Measurements from ENCODE around the gene ALPK1.

The ALPK1 gene

GRCh38 chr4:112318239-112319142, 21.3 kb downstream of the ALPK1 start:
- no peak overlapping the region for H4K8ac ChIP-seq (ENCODE audit: low read length)
- H2BK5ac ChIP-seq (ENCODE audit: low read depth, low read length, poor library complexity, severe bottlenecking) = no peak overlapping the region
- H3K9me3 ChIP-seq (ENCODE audit: control insufficient read depth, low read length) = no peaks in the 10 kb centered on the region
- H3K9ac ChIP-seq (ENCODE audit: low read length) = no peak overlapping the region
- peak overlapping the region in 1 of 2 experiments; percentile 51 for H3K4ac ChIP-seq (ENCODE audit: low read depth in 1 of 2, low read length in 2 of 2)
- H4K91ac ChIP-seq (ENCODE audit: low read length) = no peak overlapping the region
- no peak overlapping the region for H2BK120ac ChIP-seq (ENCODE audit: low read depth, low read length)
- H3K14ac ChIP-seq (ENCODE audit: low read length in 2 of 2) = no peak overlapping the region
- H3K79me1 ChIP-seq (replicated peaks; ENCODE audit: low read length, poor library complexity, severe bottlenecking) = peaks cover 4% of the 10 kb centered on the region
- H3K4me1 ChIP-seq (ENCODE audit: control insufficient read depth, insufficient read depth, low read depth, low read length) = no peaks in the 10 kb centered on the region
- no peak overlapping the region for H3K18ac ChIP-seq (ENCODE audit: low read depth in 1 of 2, low read length in 2 of 2)
- no peaks in the 10 kb centered on the region for H3K27me3 ChIP-seq (ENCODE audit: control insufficient read depth in 1 of 2, insufficient read depth in 1 of 2, low read length in 2 of 2)
- H3K23ac ChIP-seq (ENCODE audit: low read length in 2 of 2) = no peak overlapping the region
- DNase-seq = no peak
- H3K4me2 ChIP-seq (ENCODE audit: low read length, poor library complexity, severe bottlenecking) = no peak overlapping the region
- H3K4me3 ChIP-seq (ENCODE audit: insufficient read depth in 1 of 2, low read depth in 1 of 2, low read length in 2 of 2) = no peak overlapping the region
- no peak overlapping the region for H3K27ac ChIP-seq (ENCODE audit: low read length, poor library complexity, severe bottlenecking)
- H2BK15ac ChIP-seq (ENCODE audit: low read depth, poor library complexity, severe bottlenecking) = no peak overlapping the region
- no peaks in the 10 kb centered on the region for H3K36me3 ChIP-seq (ENCODE audit: control insufficient read depth in 1 of 2, insufficient read depth in 2 of 2, low read depth in 1 of 2, low read length in 2 of 2)
- H2AK5ac ChIP-seq (ENCODE audit: low read length, severe bottlenecking) = no peak overlapping the region
- WGBS = 78% methylated on average over 5 of the region's 5 CpGs
- no peak overlapping the region for H2BK12ac ChIP-seq (ENCODE audit: low read length in 2 of 2)
- no peak overlapping the region for H2AFZ ChIP-seq (ENCODE audit: low read depth, low read length)

GRCh38 chr4:112321776-112322684, 24.9 kb downstream of the ALPK1 start:
- Histone ChIP-seq H3K4me2 (ENCODE audit: low read length, poor library complexity, severe bottlenecking) (no peak overlapping the region), H2BK5ac (ENCODE audit: low read depth, low read length, poor library complexity, severe bottlenecking) (no peak overlapping the region)
- peak; percentile 64 for DNase-seq

GRCh38 chr4:112322866-112323265, 25.7 kb downstream of the ALPK1 start:
- Histone ChIP-seq H3K27me3 (ENCODE audit: control insufficient read depth in 1 of 2, insufficient read depth in 1 of 2, low read length in 2 of 2) (no peaks in the 10 kb centered on the region), H4K91ac (ENCODE audit: low read length) (peak overlapping the region; percentile 83)

More at GRCh38 chr4:112321776-112322684, 24.9 kb downstream of the ALPK1 start:
- Histone ChIP-seq H3K9ac (ENCODE audit: low read length) (peak overlapping the region; percentile 36), H2AK5ac (ENCODE audit: low read length, severe bottlenecking) (no peak overlapping the region), H3K27ac (ENCODE audit: low read length, poor library complexity, severe bottlenecking) (no peak overlapping the region), H3K9me3 (ENCODE audit: control insufficient read depth, low read length) (no peaks in the 10 kb centered on the region), H3K23ac (ENCODE audit: low read length in 2 of 2) (no peak overlapping the region), H3K4me1 (ENCODE audit: control insufficient read depth, insufficient read depth, low read depth, low read length) (no peaks in the 10 kb centered on the region), H3K79me1 (replicated peaks; ENCODE audit: low read length, poor library complexity, severe bottlenecking) (peaks cover 6% of the 10 kb centered on the region), H3K36me3 (ENCODE audit: control insufficient read depth in 1 of 2, insufficient read depth in 2 of 2, low read depth in 1 of 2, low read length in 2 of 2) (peaks cover 3 to 25% of the 10 kb centered on the region in 2 experiments), H3K18ac (ENCODE audit: low read depth in 1 of 2, low read length in 2 of 2) (no peak overlapping the region), H4K91ac (ENCODE audit: low read length) (no peak overlapping the region), H2BK15ac (ENCODE audit: low read depth, poor library complexity, severe bottlenecking) (no peak overlapping the region), H2BK120ac (ENCODE audit: low read depth, low read length) (no peak overlapping the region), H3K4ac (ENCODE audit: low read depth in 1 of 2, low read length in 2 of 2) (no peak overlapping the region), H2BK12ac (ENCODE audit: low read length in 2 of 2) (no peak overlapping the region), H4K8ac (ENCODE audit: low read length) (no peak overlapping the region), H3K14ac (ENCODE audit: low read length in 2 of 2) (no peak overlapping the region), H2AFZ (ENCODE audit: low read depth, low read length) (no peak overlapping the region), H3K4me3 (ENCODE audit: insufficient read depth in 1 of 2, low read depth in 1 of 2, low read length in 2 of 2) (no peak overlapping the region), H3K27me3 (ENCODE audit: control insufficient read depth in 1 of 2, insufficient read depth in 1 of 2, low read length in 2 of 2) (no peaks in the 10 kb centered on the region)
- 21% methylated on average over 2 of the region's 4 CpGs for WGBS

GRCh38 chr4:112325530-112325929, 28.4 kb downstream of the ALPK1 start:
- Histone ChIP-seq H3K4me3 (ENCODE audit: insufficient read depth in 1 of 2, low read depth in 1 of 2, low read length in 2 of 2) (no peak overlapping the region), H4K8ac (ENCODE audit: low read length) (no peak overlapping the region), H2AK5ac (ENCODE audit: low read length, severe bottlenecking) (no peak overlapping the region), H3K36me3 (ENCODE audit: control insufficient read depth in 1 of 2, insufficient read depth in 2 of 2, low read depth in 1 of 2, low read length in 2 of 2) (peaks cover 3 to 30% of the 10 kb centered on the region in 2 experiments), H4K91ac (ENCODE audit: low read length) (no peak overlapping the region), H3K18ac (ENCODE audit: low read depth in 1 of 2, low read length in 2 of 2) (no peak overlapping the region), H3K4me1 (ENCODE audit: control insufficient read depth, insufficient read depth, low read depth, low read length) (no peaks in the 10 kb centered on the region), H3K9me3 (ENCODE audit: control insufficient read depth, low read length) (no peaks in the 10 kb centered on the region), H3K23ac (ENCODE audit: low read length in 2 of 2) (no peak overlapping the region), H2BK15ac (ENCODE audit: low read depth, poor library complexity, severe bottlenecking) (no peak overlapping the region), H3K79me1 (replicated peaks; ENCODE audit: low read length, poor library complexity, severe bottlenecking) (peaks cover 5% of the 10 kb centered on the region), H3K9ac (ENCODE audit: low read length) (no peak overlapping the region), H2BK120ac (ENCODE audit: low read depth, low read length) (no peak overlapping the region), H2AFZ (ENCODE audit: low read depth, low read length) (no peak overlapping the region), H3K27ac (ENCODE audit: low read length, poor library complexity, severe bottlenecking) (no peak overlapping the region), H3K4me2 (ENCODE audit: low read length, poor library complexity, severe bottlenecking) (no peak overlapping the region), H3K27me3 (ENCODE audit: control insufficient read depth in 1 of 2, insufficient read depth in 1 of 2, low read length in 2 of 2) (no peaks in the 10 kb centered on the region), H2BK5ac (ENCODE audit: low read depth, low read length, poor library complexity, severe bottlenecking) (no peak overlapping the region), H3K4ac (ENCODE audit: low read depth in 1 of 2, low read length in 2 of 2) (no peak overlapping the region), H2BK12ac (ENCODE audit: low read length in 2 of 2) (no peak overlapping the region), H3K14ac (ENCODE audit: low read length in 2 of 2) (no peak overlapping the region)
- DNase-seq = no peak
- WGBS = 96% methylated on average over 6 of the region's 6 CpGs

More at GRCh38 chr4:112322866-112323265, 25.7 kb downstream of the ALPK1 start:
- H2AFZ ChIP-seq (ENCODE audit: low read depth, low read length) = no peak overlapping the region
- peaks cover 3 to 26% of the 10 kb centered on the region in 2 experiments for H3K36me3 ChIP-seq (ENCODE audit: control insufficient read depth in 1 of 2, insufficient read depth in 2 of 2, low read depth in 1 of 2, low read length in 2 of 2)
- no peaks in the 10 kb centered on the region for H3K9me3 ChIP-seq (ENCODE audit: control insufficient read depth, low read length)
- H2AK5ac ChIP-seq (ENCODE audit: low read length, severe bottlenecking) = no peak overlapping the region
- no peak overlapping the region for H2BK15ac ChIP-seq (ENCODE audit: low read depth, poor library complexity, severe bottlenecking)
- H3K14ac ChIP-seq (ENCODE audit: low read length in 2 of 2) = no peak overlapping the region
- WGBS = 94% methylated on average over 3 of the region's 3 CpGs
- no peak overlapping the region for H3K4ac ChIP-seq (ENCODE audit: low read depth in 1 of 2, low read length in 2 of 2)
- H3K18ac ChIP-seq (ENCODE audit: low read depth in 1 of 2, low read length in 2 of 2) = peak overlapping the region in 1 of 2 experiments; percentile 12
- H3K4me1 ChIP-seq (ENCODE audit: control insufficient read depth, insufficient read depth, low read depth, low read length) = no peaks in the 10 kb centered on the region
- no peak for DNase-seq
- no peak overlapping the region for H3K23ac ChIP-seq (ENCODE audit: low read length in 2 of 2)
- no peak overlapping the region for H2BK12ac ChIP-seq (ENCODE audit: low read length in 2 of 2)
- peaks cover 6% of the 10 kb centered on the region for H3K79me1 ChIP-seq (replicated peaks; ENCODE audit: low read length, poor library complexity, severe bottlenecking)
- H3K4me2 ChIP-seq (ENCODE audit: low read length, poor library complexity, severe bottlenecking) = no peak overlapping the region
- H3K27ac ChIP-seq (ENCODE audit: low read length, poor library complexity, severe bottlenecking) = no peak overlapping the region
- H2BK5ac ChIP-seq (ENCODE audit: low read depth, low read length, poor library complexity, severe bottlenecking) = no peak overlapping the region
- no peak overlapping the region for H3K4me3 ChIP-seq (ENCODE audit: insufficient read depth in 1 of 2, low read depth in 1 of 2, low read length in 2 of 2)
- no peak overlapping the region for H4K8ac ChIP-seq (ENCODE audit: low read length)
- H3K9ac ChIP-seq (ENCODE audit: low read length) = no peak overlapping the region
- H2BK120ac ChIP-seq (ENCODE audit: low read depth, low read length) = no peak overlapping the region
